ENCODE measurements around the gene TTLL11. TPM values are rescaled to one million over a fixed set of nuclear protein-coding genes. Genes with fewer than 3 reads are reported as not detected.

TTLL11 gene
- total RNA-seq, 1 experiment from 2014 or later: 13.6 TPM

GRCh38 chr9:121852241-121852640 lies 240.9 kb downstream of the TTLL11 start:
- Mint-ChIP-seq H3K9me3 (ENCODE audit: unreplicated experiment) (peaks cover 18% of the 10 kb centered on the region), H3K27me3 (ENCODE audit: insufficient read depth, unreplicated experiment) (no peaks in the 10 kb centered on the region), H3K4me3 (ENCODE audit: unreplicated experiment) (no peak overlapping the region), H3K36me3 (ENCODE audit: insufficient read depth, unreplicated experiment) (no peaks in the 10 kb centered on the region), H3K4me1 (ENCODE audit: insufficient read depth, unreplicated experiment) (no peaks in the 10 kb centered on the region), H3K27ac (ENCODE audit: low read depth, unreplicated experiment) (no peak overlapping the region)
- intact Hi-C loops (cut with micrococcal nuclease): no loop called here
- ChIA-PET CTCF (interaction anchor here (1.0 kb wide), 1 partner anchor 9 kb away, joined by 4 read pairs; no protein-coding TSS in a partner anchor), POLR2A (no interaction called here)
- DNase-seq (ENCODE audit: unreplicated experiment): no peak
- BruUV-seq (replicated peaks): no TSS peak
- TF ChIP-seq, protein P1, sequence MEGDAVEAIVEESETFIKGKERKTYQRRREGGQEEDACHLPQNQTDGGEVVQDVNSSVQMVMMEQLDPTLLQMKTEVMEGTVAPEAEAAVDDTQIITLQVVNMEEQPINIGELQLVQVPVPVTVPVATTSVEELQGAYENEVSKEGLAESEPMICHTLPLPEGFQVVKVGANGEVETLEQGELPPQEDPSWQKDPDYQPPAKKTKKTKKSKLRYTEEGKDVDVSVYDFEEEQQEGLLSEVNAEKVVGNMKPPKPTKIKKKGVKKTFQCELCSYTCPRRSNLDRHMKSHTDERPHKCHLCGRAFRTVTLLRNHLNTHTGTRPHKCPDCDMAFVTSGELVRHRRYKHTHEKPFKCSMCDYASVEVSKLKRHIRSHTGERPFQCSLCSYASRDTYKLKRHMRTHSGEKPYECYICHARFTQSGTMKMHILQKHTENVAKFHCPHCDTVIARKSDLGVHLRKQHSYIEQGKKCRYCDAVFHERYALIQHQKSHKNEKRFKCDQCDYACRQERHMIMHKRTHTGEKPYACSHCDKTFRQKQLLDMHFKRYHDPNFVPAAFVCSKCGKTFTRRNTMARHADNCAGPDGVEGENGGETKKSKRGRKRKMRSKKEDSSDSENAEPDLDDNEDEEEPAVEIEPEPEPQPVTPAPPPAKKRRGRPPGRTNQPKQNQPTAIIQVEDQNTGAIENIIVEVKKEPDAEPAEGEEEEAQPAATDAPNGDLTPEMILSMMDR (IDR thresholded peaks at IDR 0.05; ENCODE audit: unreplicated experiment): no peak

DNA sequence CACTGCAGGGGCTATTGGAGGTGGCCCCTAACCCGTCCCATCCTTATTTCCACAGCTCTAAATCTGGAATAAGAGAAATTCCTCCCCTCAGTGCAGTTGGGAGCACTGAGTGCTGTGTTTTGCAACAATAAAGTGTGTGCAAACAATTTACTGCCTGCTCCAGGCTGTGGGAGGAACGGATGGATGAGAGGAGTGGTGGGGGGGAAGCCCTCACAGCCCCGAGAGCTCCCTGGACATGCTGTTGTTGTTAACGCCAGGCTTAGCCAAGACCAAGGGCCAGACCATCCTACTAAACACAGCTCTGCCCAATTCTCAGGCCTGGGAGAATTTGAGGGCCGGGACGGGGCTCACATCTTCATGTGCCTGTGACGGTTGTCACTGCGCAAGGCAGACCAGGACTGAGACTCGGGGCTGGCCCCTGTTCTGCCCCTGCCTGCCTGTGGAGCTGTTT lies 241.4 kb downstream of the TTLL11 start:
- peaks cover 18% of the 10 kb centered on the region for H3K9me3 Mint-ChIP-seq (ENCODE audit: unreplicated experiment)
- no peaks in the 10 kb centered on the region for H3K27me3 Mint-ChIP-seq (ENCODE audit: insufficient read depth, unreplicated experiment)
- POLR2A ChIA-PET: no interaction called here
- no peak for DNase-seq (ENCODE audit: unreplicated experiment)
- BruUV-seq (replicated peaks): no TSS peak
- no peak overlapping the region for H3K27ac Mint-ChIP-seq (ENCODE audit: low read depth, unreplicated experiment)
- no peaks in the 10 kb centered on the region for H3K36me3 Mint-ChIP-seq (ENCODE audit: insufficient read depth, unreplicated experiment)
- H3K4me3 Mint-ChIP-seq (ENCODE audit: unreplicated experiment): no peak overlapping the region
- intact Hi-C loops (cut with micrococcal nuclease): no loop called here
- CTCF ChIA-PET: interaction anchor here (0.6 to 1.2 kb wide), 3 partner anchors 9 to 164 kb away, joined by 3 to 4 read pairs (median 3); no protein-coding TSS in a partner anchor
- TF ChIP-seq, protein P1 (IDR thresholded peaks at IDR 0.05; ENCODE audit: unreplicated experiment): no peak
- H3K4me1 Mint-ChIP-seq (ENCODE audit: insufficient read depth, unreplicated experiment): no peaks in the 10 kb centered on the region

DNA sequence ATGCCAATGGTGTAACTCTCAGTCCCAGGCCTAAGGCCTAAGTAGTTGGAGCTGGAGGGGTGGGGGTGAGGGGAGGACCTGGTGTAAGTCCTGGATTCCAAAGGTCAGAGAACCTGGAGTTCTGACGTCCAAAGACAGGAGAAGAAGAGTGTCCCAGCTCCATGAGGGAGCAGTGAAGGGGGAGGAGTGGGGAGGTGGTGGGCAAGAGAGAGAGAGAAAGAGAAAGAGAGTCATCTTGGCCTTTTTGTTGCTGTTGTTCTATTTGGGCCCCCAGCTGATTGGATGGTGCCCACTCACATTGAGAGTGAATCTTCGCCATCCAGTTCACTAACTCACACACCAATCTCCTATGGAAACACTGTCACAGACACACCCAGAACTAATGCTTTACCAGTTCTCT lies 242.7 kb downstream of the TTLL11 start:
- CTCF ChIA-PET: interaction anchor here (0.6 kb wide), 1 partner anchor 163 kb away, joined by 3 read pairs; no protein-coding TSS in a partner anchor
- H3K27me3 Mint-ChIP-seq (ENCODE audit: insufficient read depth, unreplicated experiment): no peaks in the 10 kb centered on the region
- no TSS peak for BruUV-seq (replicated peaks)
- H3K9me3 Mint-ChIP-seq (ENCODE audit: unreplicated experiment): peaks cover 18% of the 10 kb centered on the region
- H3K27ac Mint-ChIP-seq (ENCODE audit: low read depth, unreplicated experiment): no peak overlapping the region
- POLR2A ChIA-PET: no interaction called here
- intact Hi-C loops (cut with micrococcal nuclease): no loop called here
- H3K36me3 Mint-ChIP-seq (ENCODE audit: insufficient read depth, unreplicated experiment): no peaks in the 10 kb centered on the region
- no peak for DNase-seq (ENCODE audit: unreplicated experiment)
- no peak overlapping the region for H3K4me3 Mint-ChIP-seq (ENCODE audit: unreplicated experiment)
- TF ChIP-seq, protein P1 (IDR thresholded peaks at IDR 0.05; ENCODE audit: unreplicated experiment): no peak
- H3K4me1 Mint-ChIP-seq (ENCODE audit: insufficient read depth, unreplicated experiment): no peaks in the 10 kb centered on the region

- Mint-ChIP-seq H3K36me3 (ENCODE audit: insufficient read depth, unreplicated experiment) (no peaks in the 10 kb centered on the region), H3K27me3 (ENCODE audit: insufficient read depth, unreplicated experiment) (no peaks in the 10 kb centered on the region), H3K9me3 (ENCODE audit: unreplicated experiment) (peaks cover 19% of the 10 kb centered on the region), H3K4me3 (ENCODE audit: unreplicated experiment) (no peak overlapping the region), H3K4me1 (ENCODE audit: insufficient read depth, unreplicated experiment) (no peaks in the 10 kb centered on the region), H3K27ac (ENCODE audit: low read depth, unreplicated experiment) (no peak overlapping the region)
- intact Hi-C loops (cut with micrococcal nuclease): no loop called here
- no peak for DNase-seq (ENCODE audit: unreplicated experiment)
- ChIA-PET POLR2A (no interaction called here), CTCF (no interaction called here)
- TF ChIP-seq, protein P1 (IDR thresholded peaks at IDR 0.05; ENCODE audit: unreplicated experiment): no peak
- BruUV-seq (replicated peaks): no TSS peak
Observed at GRCh38 chr9:121849554-121849953, 243.6 kb downstream of the TTLL11 start.
